ENCODE data around the gene MBL2. TPM values are rescaled to one million over a fixed set of nuclear protein-coding genes. Genes with fewer than 3 reads are reported as not detected.

The MBL2 gene
- total RNA-seq, 1 donor from 2014 or later, result not detected

GRCh38 chr10:52771534-52772445 is 794 bp downstream of the MBL2 start:
- ATAC-seq, result no peak

- no peak for ATAC-seq
Measured at GRCh38 chr10:52770904-52771303, 1.7 kb downstream of the MBL2 start.

- no peak for ATAC-seq
Measured at GRCh38 chr10:52769966-52770365, 2.6 kb downstream of the MBL2 start.

GRCh38 chr10:52768001-52768532 is 4.5 kb downstream of the MBL2 start:
- ATAC-seq, result no peak

GRCh38 chr10:52762088-52762487 is 10.5 kb downstream of the MBL2 start:
- ATAC-seq, result no peak

GRCh38 chr10:52759154-52759553 is 13.4 kb downstream of the MBL2 start:
- ATAC-seq, result no peak

GRCh38 chr10:52758406-52758805 is 14.2 kb downstream of the MBL2 start:
- ATAC-seq, result no peak

- ATAC-seq, result no peak
Measured at GRCh38 chr10:52757773-52758172, 14.8 kb downstream of the MBL2 start.

GRCh38 chr10:52756966-52757365 is 15.6 kb downstream of the MBL2 start:
- ATAC-seq, result no peak

- no peak for ATAC-seq
Measured at GRCh38 chr10:52756295-52756694, 16.3 kb downstream of the MBL2 start.

GRCh38 chr10:52755297-52756062 is 17.1 kb downstream of the MBL2 start:
- no peak for ATAC-seq

GRCh38 chr10:52752801-52753445 is 19.7 kb downstream of the MBL2 start:
- no peak for ATAC-seq

- ATAC-seq, result no peak
Measured at GRCh38 chr10:52752261-52752660, 20.3 kb downstream of the MBL2 start.

- no peak for ATAC-seq
Measured at GRCh38 chr10:52751337-52751736, 21.2 kb downstream of the MBL2 start.

- ATAC-seq, result no peak
Measured at GRCh38 chr10:52750629-52751028, 22.0 kb downstream of the MBL2 start.

- ATAC-seq, result no peak
Measured at GRCh38 chr10:52747694-52748093, 24.9 kb downstream of the MBL2 start.

- no peak for ATAC-seq
Measured at GRCh38 chr10:52746169-52746568, 26.4 kb downstream of the MBL2 start.

- no peak for ATAC-seq
Measured at GRCh38 chr10:52744057-52744805, 28.4 kb downstream of the MBL2 start.

GRCh38 chr10:52742731-52743130 is 29.9 kb downstream of the MBL2 start:
- ATAC-seq, result no peak

GRCh38 chr10:52741851-52742250 is 30.7 kb downstream of the MBL2 start:
- ATAC-seq, result no peak

- ATAC-seq, result no peak
Measured at GRCh38 chr10:52740913-52741675, 31.5 kb downstream of the MBL2 start.

Measured in esophagus mucosa (tissue), 1 donor.